Adrenal gland (tissue), 12 donors: ENCODE results near the gene UBE2G1. TPM values are rescaled to one million over a fixed set of nuclear protein-coding genes. Genes with fewer than 3 reads are reported as not detected.
A peak's percentile ranks its signal among the peaks of the same experiment; 100 is the strongest.

ENCODE experiments used
- DNase-seq, 7 donors: peaks; one replicate each; pipeline ENCODE4 v3.0.0-alpha.2; 2019 to 2020
- H3K27ac ChIP-seq, 5 donors: fragments of 200-600 bp; sonication (generic) in 4 of 5; 1 replicate in 3 of 5; 2 replicates in 2 of 5; pipeline versions ENCODE4 v1.5.1 to v1.8.0; 2016 to 2020; ENCODE audit warnings: mild to moderate bottlenecking in 1 of 5
- H3K27me3 ChIP-seq: fragments of 200-600 bp; 2 replicates; pipeline ENCODE4 v1.8.0; 2021
- H3K36me3 ChIP-seq, 2 donors: fragments of 200-600 bp; replicated peaks in 1 of 2; 1 replicate in 1 of 2; 2 replicates in 1 of 2; pipeline versions ENCODE4 v1.5.1 to v1.8.0; 2018 to 2022
- H3K4me1 ChIP-seq, 2 donors: fragments of 200-600 bp; replicated peaks in 1 of 2; 1 replicate in 1 of 2; 2 replicates in 1 of 2; pipeline versions ENCODE4 v1.5.1 to v1.8.0; 2018 to 2021
- H3K4me3 ChIP-seq, 4 donors: fragments of 200-600 bp; sonication (generic) in 3 of 4; one replicate each; pipeline ENCODE4 v1.5.1; 2016 to 2018
- H3K9me3 ChIP-seq, 3 donors: fragments of 200-600 bp; sonication (generic) in 1 of 3; replicated peaks in 1 of 3; 1 replicate in 2 of 3; 2 replicates in 1 of 3; pipeline versions ENCODE4 v1.5.1 to v1.8.0; 2016 to 2021
- CTCF ChIP-seq, 6 experiments: fragments of 450-650 bp in 4 of 6; fragments of 200-600 bp in 2 of 6; sonication (generic) in 1 of 6; IDR thresholded peaks; 1 replicate in 5 of 6; 2 replicates in 1 of 6; pipeline versions ENCODE4 v1.5.1 to v1.8.0; 2016 to 2021; ENCODE audit warnings: antibody characterized with exemption in 6 of 6, mild to moderate bottlenecking in 2 of 6, moderate library complexity in 1 of 6
- POLR2A ChIP-seq, 2 donors: fragments of 450-650 bp; IDR thresholded peaks; one replicate each; pipeline ENCODE4 v1.6.1; 2017; ENCODE audit warnings: antibody characterized with exemption in 2 of 2, mild to moderate bottlenecking in 2 of 2, moderate library complexity in 1 of 2
- WGBS, 4 donors: extraction: QIAGEN DNeasy Blood & Tissue Kit in 2 of 4; methylation state at CpG; one replicate each; pipeline versions ENCODE4 v1.1.5 to v1.1.7; 2013 to 2017; 5-methylcytosine and 5-hydroxymethylcytosine counted together
- intact Hi-C, 2 donors: fragments of 100-400 bp; cut with DNase I; formaldehyde crosslinking; loops; one replicate each; pipeline versions ENCODE4 v1.14.1 to v1.15.0; 2022 to 2023
- polyA plus RNA-seq, 3 donors: library from polyadenylated mRNA; stranded (reverse); fragments of 200-250 nt in 2 of 3; fragments of 350-450 nt in 1 of 3; fragmentation: Illumina TruSeq in 1 of 3; extraction: RNeasy Lipid Tissue Mini Kit (QIAGEN cat#74804) in 1 of 3; gene quantifications; one replicate each; pipeline ENCODE4 v1.2.3, GENCODE V29; 2013 to 2014
- total RNA-seq, 9 donors: library from RNA; depleted of rRNA in 4 of 9; stranded (reverse); fragments of >200 nt in 4 of 9; fragments of 120-200 nt in 1 of 9; fragmentation: NEBNext Ultra II Directional in 1 of 9; extraction: Animal tissue kit (Norgen Biotek cat#: 25700) in 1 of 9; gene quantifications; one replicate each; pipeline versions ENCODE4 v1.1.0 to v1.2.4, GENCODE V29; 2013 to 2023
- donor health status: healthy with polysubstance abuse.
- donor health status: Bipolar disorder and iron deficiency.
- donor health status: DM: yes; HTN: yes; CAD: no.
- donor health status: DM: no; HTN: no; CAD: no.
- donor health status: DM: no; HTN: no; CAD: no.
- donor health status: DM: yes; HTN: yes; CAD: no.

UBE2G1 gene
- total and polyA plus RNA-seq, 12 donors = 7.6 to 63.6 (median 54.7) TPM

- H3K4me1 ChIP-seq = peaks cover 9 to 22% of the 10 kb centered on the region in 2 donors
- no peak overlapping the region for H3K4me3 ChIP-seq
- no peak overlapping the region for H3K27ac ChIP-seq
- WGBS, 4 donors = 96 to 98% (median 97%) methylated on average over 8 of the region's 8 CpGs
- H3K36me3 ChIP-seq = peaks cover 0 to 6% of the 10 kb centered on the region in 2 donors
- no peak for TF ChIP-seq CTCF (IDR thresholded peaks at IDR 0.05)
- TF ChIP-seq POLR2A (IDR thresholded peaks at IDR 0.05) = no peak
- H3K9me3 ChIP-seq = no peaks in the 10 kb centered on the region
- intact Hi-C loops = no loop called here
- no peaks in the 10 kb centered on the region for H3K27me3 ChIP-seq
- DNase-seq = no peak
Observed at GRCh38 chr17:4267402-4267801, 99.1 kb downstream of the UBE2G1 start.

DNA sequence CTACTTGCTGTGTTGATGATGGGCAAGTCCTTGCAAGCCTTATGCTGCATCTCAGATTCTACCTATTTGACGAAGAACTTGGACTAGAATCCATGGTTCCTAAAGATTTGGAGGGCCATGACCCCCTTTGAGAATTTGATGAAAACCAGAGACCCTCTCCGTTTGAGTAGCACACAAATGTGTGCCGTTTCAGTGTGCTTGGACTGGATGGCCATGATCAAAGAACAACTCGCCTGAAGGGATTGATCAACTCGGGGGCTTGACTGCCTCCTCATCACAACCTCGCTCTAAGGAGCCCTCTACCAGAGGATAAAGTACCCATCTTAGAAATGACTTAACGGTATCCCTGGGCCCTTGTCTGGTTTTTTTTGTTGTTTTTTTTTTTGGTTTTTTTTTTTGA lies 99.9 kb downstream of the UBE2G1 start:
- no peak for DNase-seq
- Histone ChIP-seq H3K36me3 (peaks cover 0 to 6% of the 10 kb centered on the region in 2 donors), H3K27me3 (no peaks in the 10 kb centered on the region), H3K4me3 (no peak overlapping the region), H3K27ac (no peak overlapping the region), H3K9me3 (no peaks in the 10 kb centered on the region), H3K4me1 (peaks cover 18 to 22% of the 10 kb centered on the region in 2 donors)
- TF ChIP-seq POLR2A (IDR thresholded peaks at IDR 0.05) (no peak), CTCF (IDR thresholded peaks at IDR 0.05) (no peak)
- intact Hi-C loops = no loop called here
- WGBS, 4 donors = 79 to 91% (median 82%) methylated on average over 7 of the region's 7 CpGs

- TF ChIP-seq CTCF (IDR thresholded peaks at IDR 0.05) = peak in 1 of 6 experiments; percentile 7
- peak; percentile 64 to 66 for TF ChIP-seq POLR2A (IDR thresholded peaks at IDR 0.05)
- intact Hi-C loops = no loop called here
- H3K27ac ChIP-seq = peak within 1 kb of the TSS in 4 of 5 donors; percentile 63 to 93 (median 74)
Observed at GRCh38 chr17:4263282-4264215, 102.9 kb downstream of the UBE2G1 start, which contains the start of gene ANKFY1. TSS of gene ANKFY1 (minus strand) at chr17:4263979. CDS start at chr17:4263941, 38 bp downstream.

GRCh38 chr17:4262703-4263102 lies 103.8 kb downstream of the UBE2G1 start:
- H3K27me3 ChIP-seq = no peaks in the 10 kb centered on the region
- H3K9me3 ChIP-seq = peaks cover 0 to 5% (median 0%) of the 10 kb centered on the region in 3 donors
- 51 to 58% (median 54%) methylated on average over 8 of the region's 8 CpGs for WGBS, 4 donors
- intact Hi-C loops = no loop called here
- peak overlapping the region in 2 of 4 donors; percentile 97 to 100 for H3K4me3 ChIP-seq
- H3K27ac ChIP-seq = peak overlapping the region in 2 of 5 donors; percentile 69 to 93
- TF ChIP-seq CTCF (IDR thresholded peaks at IDR 0.05) (no peak), POLR2A (IDR thresholded peaks at IDR 0.05) (no peak)
- no peak for DNase-seq
- H3K36me3 ChIP-seq = no peaks in the 10 kb centered on the region
- H3K4me1 ChIP-seq = peaks cover 18 to 22% of the 10 kb centered on the region in 2 donors

More at GRCh38 chr17:4263282-4264215, 102.9 kb downstream of the UBE2G1 start, which contains the start of gene ANKFY1:
- 0 to 1% (median 1%) methylated on average over 28 to 85 of the region's 85 CpGs for WGBS, 4 donors
- Histone ChIP-seq H3K9me3 (peaks cover 0 to 5% (median 0%) of the 10 kb centered on the region in 3 donors), H3K36me3 (no peaks in the 10 kb centered on the region), H3K4me1 (peaks cover 18 to 22% of the 10 kb centered on the region in 2 donors), H3K27me3 (no peaks in the 10 kb centered on the region), H3K4me3 (peak within 1 kb of the TSS; percentile 73 to 100 (median 86))
- peak; percentile 93 to 98 (median 97) for DNase-seq
